ENCODE results near the gene NEGR1. TPM values are rescaled to one million over a fixed set of nuclear protein-coding genes. Genes with fewer than 3 reads are reported as not detected.

NEGR1 gene
- total RNA-seq, 1 experiment from 2014 or later, result 0.44 TPM

GRCh38 chr1:71882226-71882625 lies 400.1 kb downstream of the NEGR1 start:
- Histone ChIP-seq H3K79me2 (ENCODE audit: low read depth) (no peaks in the 10 kb centered on the region), H3K9me2 (ENCODE audit: insufficient read depth) (no peaks in the 10 kb centered on the region), H3K4me3 (no peak overlapping the region), H3K9me3 (ENCODE audit: insufficient read depth, low read depth) (no peaks in the 10 kb centered on the region), H2AFZ (no peak overlapping the region), H3K4me1 (replicated peaks; ENCODE audit: insufficient read depth) (no peaks in the 10 kb centered on the region), H3K27ac (no peak overlapping the region), H3K36me3 (ENCODE audit: low read depth) (no peaks in the 10 kb centered on the region), H3K4me2 (no peak overlapping the region), H3K27me3 (ENCODE audit: insufficient read depth, low read depth) (no peaks in the 10 kb centered on the region), H4K20me1 (ENCODE audit: insufficient read depth) (no peaks in the 10 kb centered on the region), H3F3A (ENCODE audit: insufficient read depth, low read depth) (no peaks in the 10 kb centered on the region)
- intact Hi-C loops (cut with micrococcal nuclease; ENCODE audit: unreplicated experiment), result no loop called here
- BruUV-seq (replicated peaks), result no TSS peak
- no peak for TF ChIP-seq EZH2 (IDR thresholded peaks at IDR 0.05; ENCODE audit: low read depth)
- no peak for TF ChIP-seq CTCF (conservative IDR thresholded peaks at IDR 0.05)
- ChIA-PET POLR2A (ENCODE audit: unreplicated experiment) (no interaction called here), CTCF (no interaction called here)
- no peak for DNase-seq

GRCh38 chr1:71881611-71882010 lies 400.7 kb downstream of the NEGR1 start:
- no peak overlapping the region for H2AFZ ChIP-seq
- no peaks in the 10 kb centered on the region for H3K9me3 ChIP-seq (ENCODE audit: insufficient read depth, low read depth)
- no peak overlapping the region for H3K27ac ChIP-seq
- H4K20me1 ChIP-seq (ENCODE audit: insufficient read depth), result no peaks in the 10 kb centered on the region
- no peak for DNase-seq
- H3K79me2 ChIP-seq (ENCODE audit: low read depth), result no peaks in the 10 kb centered on the region
- H3K9me2 ChIP-seq (ENCODE audit: insufficient read depth), result no peaks in the 10 kb centered on the region
- no peaks in the 10 kb centered on the region for H3K27me3 ChIP-seq (ENCODE audit: insufficient read depth, low read depth)
- CTCF ChIA-PET, result no interaction called here
- no peaks in the 10 kb centered on the region for H3K4me1 ChIP-seq (replicated peaks; ENCODE audit: insufficient read depth)
- intact Hi-C loops (cut with micrococcal nuclease; ENCODE audit: unreplicated experiment), result no loop called here
- H3K4me2 ChIP-seq, result no peak overlapping the region
- no peaks in the 10 kb centered on the region for H3K36me3 ChIP-seq (ENCODE audit: low read depth)
- no TSS peak for BruUV-seq (replicated peaks)
- no peak for TF ChIP-seq CTCF (conservative IDR thresholded peaks at IDR 0.05)
- TF ChIP-seq EZH2 (IDR thresholded peaks at IDR 0.05; ENCODE audit: low read depth), result no peak
- no peaks in the 10 kb centered on the region for H3F3A ChIP-seq (ENCODE audit: insufficient read depth, low read depth)
- POLR2A ChIA-PET (ENCODE audit: unreplicated experiment), result no interaction called here
- no peak overlapping the region for H3K4me3 ChIP-seq

GRCh38 chr1:71869326-71869725 lies 413.0 kb downstream of the NEGR1 start:
- ChIA-PET POLR2A (ENCODE audit: unreplicated experiment) (no interaction called here), CTCF (no interaction called here)
- Histone ChIP-seq H3F3A (ENCODE audit: insufficient read depth, low read depth) (no peaks in the 10 kb centered on the region), H3K9me2 (ENCODE audit: insufficient read depth) (no peaks in the 10 kb centered on the region; the same call in 1 of the 2 replicates), H3K79me2 (ENCODE audit: low read depth) (no peaks in the 10 kb centered on the region), H2AFZ (no peak overlapping the region), H3K4me3 (no peak overlapping the region), H3K27ac (no peak overlapping the region), H3K36me3 (ENCODE audit: low read depth) (no peaks in the 10 kb centered on the region), H3K9me3 (ENCODE audit: insufficient read depth, low read depth) (no peaks in the 10 kb centered on the region), H3K27me3 (ENCODE audit: insufficient read depth, low read depth) (no peaks in the 10 kb centered on the region), H3K4me2 (no peak overlapping the region), H4K20me1 (ENCODE audit: insufficient read depth) (no peaks in the 10 kb centered on the region), H3K4me1 (replicated peaks; ENCODE audit: insufficient read depth) (no peaks in the 10 kb centered on the region)
- no peak for DNase-seq
- BruUV-seq (replicated peaks), result no TSS peak
- intact Hi-C loops (cut with micrococcal nuclease; ENCODE audit: unreplicated experiment), result no loop called here
- no peak for TF ChIP-seq EZH2 (IDR thresholded peaks at IDR 0.05; ENCODE audit: low read depth)
- TF ChIP-seq CTCF (conservative IDR thresholded peaks at IDR 0.05), result no peak

All from PC-9 (cell line).